Neutrophil (primary cell): ENCODE measurements around the gene NXF2B.

ENCODE experiments used
- H3K27ac ChIP-seq: fragments of 200-600 bp; sonication (generic); 2 replicates; pipeline ENCODE4 v1.5.1; 2016; ENCODE audit warnings: mild to moderate bottlenecking, moderate library complexity
- H3K27me3 ChIP-seq: fragments of 200-600 bp; sonication (generic); 2 replicates; pipeline ENCODE4 v1.6.0; 2016; ENCODE audit warnings: mild to moderate bottlenecking
- H3K36me3 ChIP-seq: fragments of 200-600 bp; sonication (generic); 2 replicates; pipeline ENCODE4 v1.5.1; 2017
- H3K4me1 ChIP-seq, 2 experiments: fragments of 200-600 bp in 1 of 2; sonication (generic) in 1 of 2; 1 replicate in 1 of 2; 2 replicates in 1 of 2; pipeline versions ENCODE4 v1.5.1 to v1.6.1; 2013 to 2016; ENCODE audit warnings: low read depth in 1 of 2, low read length in 1 of 2, mild to moderate bottlenecking in 1 of 2, moderate library complexity in 1 of 2; ENCODE audit not compliant: control insufficient read depth in 1 of 2, insufficient read depth in 1 of 2
- H3K4me3 ChIP-seq, 2 experiments: fragments of 200-600 bp in 1 of 2; sonication (generic) in 1 of 2; 1 replicate in 1 of 2; 2 replicates in 1 of 2; pipeline ENCODE4 v1.5.1; 2013 to 2016; ENCODE audit warnings: low read depth in 1 of 2, low read length in 1 of 2, mild to moderate bottlenecking in 1 of 2, moderate library complexity in 1 of 2
- H3K9me3 ChIP-seq: fragments of 200-600 bp; sonication (generic); 2 replicates; pipeline ENCODE4 v1.5.1; 2016
- TF ChIP-seq, protein P1 (sequence below): fragments of 200-600 bp; sonication (generic); IDR thresholded peaks from 2 replicates; pipeline ENCODE4 v1.5.1; 2016; ENCODE audit warnings: antibody characterized with exemption

The NXF2B gene

DNA sequence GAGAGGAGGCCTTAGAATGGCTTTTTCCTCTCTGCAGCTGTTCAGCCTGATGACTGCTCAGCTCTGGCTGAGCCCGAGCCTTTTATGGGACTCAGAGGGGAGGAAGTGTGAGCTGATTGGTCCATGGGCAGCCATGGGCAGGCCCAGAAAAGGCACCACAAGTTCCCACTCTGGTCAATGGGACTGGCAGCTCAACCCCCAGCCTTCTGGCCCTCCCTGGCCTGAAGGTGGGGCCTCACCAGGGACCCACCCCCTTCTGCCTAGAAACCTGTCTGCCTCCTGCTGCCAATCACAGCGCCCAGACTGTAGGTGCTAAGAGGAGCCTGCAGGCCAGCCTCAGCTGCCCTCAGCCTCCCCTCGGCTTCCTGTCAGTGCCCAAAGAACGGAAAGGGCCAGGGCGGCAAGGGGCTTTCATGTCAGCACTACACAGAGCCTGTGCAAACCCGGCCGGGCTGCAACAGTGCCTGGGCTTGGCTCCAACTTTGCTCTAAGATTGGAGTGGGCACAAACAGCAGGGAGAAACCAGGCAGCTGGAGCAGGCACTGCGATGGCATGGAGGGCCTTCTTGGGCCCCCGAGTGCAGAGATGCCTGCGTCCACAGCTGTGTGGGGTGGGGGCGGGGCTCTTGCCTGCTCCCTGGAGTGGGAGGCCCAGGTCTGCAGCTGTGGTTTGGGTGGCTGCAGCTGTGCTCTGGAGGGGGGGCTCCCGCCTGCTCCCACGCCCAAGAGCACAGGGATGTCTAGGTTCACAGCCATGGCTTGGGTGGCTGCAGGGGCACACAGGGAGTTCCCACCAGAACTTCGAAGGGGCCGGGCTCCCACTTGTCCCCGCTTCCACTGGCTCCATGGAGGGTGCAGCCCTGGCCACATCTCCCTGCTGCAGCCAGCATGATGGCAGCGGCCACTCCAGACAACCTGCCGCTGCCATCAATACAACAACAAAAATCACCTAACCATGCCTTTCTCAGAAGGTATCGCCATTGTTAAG, 100.2 kb downstream of the NXF2B start:
- Histone ChIP-seq H3K9me3 (no peaks in the 10 kb centered on the region), H3K36me3 (no peaks in the 10 kb centered on the region), H3K4me1 (no peaks in the 10 kb centered on the region), H3K27me3 (no peaks in the 10 kb centered on the region), H3K27ac (no peak overlapping the region), H3K4me3 (no peak overlapping the region)
- TF ChIP-seq, protein P1, sequence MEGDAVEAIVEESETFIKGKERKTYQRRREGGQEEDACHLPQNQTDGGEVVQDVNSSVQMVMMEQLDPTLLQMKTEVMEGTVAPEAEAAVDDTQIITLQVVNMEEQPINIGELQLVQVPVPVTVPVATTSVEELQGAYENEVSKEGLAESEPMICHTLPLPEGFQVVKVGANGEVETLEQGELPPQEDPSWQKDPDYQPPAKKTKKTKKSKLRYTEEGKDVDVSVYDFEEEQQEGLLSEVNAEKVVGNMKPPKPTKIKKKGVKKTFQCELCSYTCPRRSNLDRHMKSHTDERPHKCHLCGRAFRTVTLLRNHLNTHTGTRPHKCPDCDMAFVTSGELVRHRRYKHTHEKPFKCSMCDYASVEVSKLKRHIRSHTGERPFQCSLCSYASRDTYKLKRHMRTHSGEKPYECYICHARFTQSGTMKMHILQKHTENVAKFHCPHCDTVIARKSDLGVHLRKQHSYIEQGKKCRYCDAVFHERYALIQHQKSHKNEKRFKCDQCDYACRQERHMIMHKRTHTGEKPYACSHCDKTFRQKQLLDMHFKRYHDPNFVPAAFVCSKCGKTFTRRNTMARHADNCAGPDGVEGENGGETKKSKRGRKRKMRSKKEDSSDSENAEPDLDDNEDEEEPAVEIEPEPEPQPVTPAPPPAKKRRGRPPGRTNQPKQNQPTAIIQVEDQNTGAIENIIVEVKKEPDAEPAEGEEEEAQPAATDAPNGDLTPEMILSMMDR: no peak

DNA sequence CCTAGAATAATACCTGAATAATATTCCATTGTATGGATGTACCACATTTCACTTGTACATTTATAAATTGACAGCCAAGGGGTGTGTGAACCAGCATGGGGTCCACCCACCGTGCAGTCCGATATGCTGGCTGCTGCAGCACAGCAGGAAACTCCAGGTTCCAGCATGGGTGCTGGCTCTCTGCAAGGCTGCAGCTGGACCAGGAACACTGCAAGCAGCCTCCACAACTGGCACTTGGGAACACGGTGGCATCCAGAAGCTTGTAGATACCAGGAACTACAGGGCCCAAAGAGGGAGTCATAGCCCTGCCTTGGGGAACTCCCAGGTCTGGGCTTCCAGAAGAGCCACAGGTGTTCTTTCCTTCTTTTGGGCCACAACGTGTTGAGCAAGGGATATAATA, 101.6 kb downstream of the NXF2B start:
- Histone ChIP-seq H3K4me3 (no peak overlapping the region), H3K27ac (no peak overlapping the region), H3K36me3 (no peaks in the 10 kb centered on the region), H3K27me3 (no peaks in the 10 kb centered on the region), H3K4me1 (no peaks in the 10 kb centered on the region), H3K9me3 (no peaks in the 10 kb centered on the region)
- TF ChIP-seq, protein P1: no peak
